ENCODE measurements around the gene SLC25A1.

GRCh38 chr22:19182472-19183157 is 4.1 kb upstream of the SLC25A1 start:
- TF ChIP-seq CTCF (IDR thresholded peaks at IDR 0.05): no peak
- no peak for TF ChIP-seq POLR2A (IDR thresholded peaks at IDR 0.05)
